Measurements from ENCODE around the gene HSD17B3.
"Not testable (repeated sequence)": the region's sequence is repeated elsewhere in the genome, so short reads cannot be mapped to it uniquely, and the experiment has no call there.

Gene HSD17B3

GRCh38 chr9:96302021-96302420, at the start of gene HSD17B3:
HSD17B3 (minus strand) TSS chr9:96302176; CDS start chr9:96302104, 72 bp downstream.
- no peak for DNase-seq

DNA sequence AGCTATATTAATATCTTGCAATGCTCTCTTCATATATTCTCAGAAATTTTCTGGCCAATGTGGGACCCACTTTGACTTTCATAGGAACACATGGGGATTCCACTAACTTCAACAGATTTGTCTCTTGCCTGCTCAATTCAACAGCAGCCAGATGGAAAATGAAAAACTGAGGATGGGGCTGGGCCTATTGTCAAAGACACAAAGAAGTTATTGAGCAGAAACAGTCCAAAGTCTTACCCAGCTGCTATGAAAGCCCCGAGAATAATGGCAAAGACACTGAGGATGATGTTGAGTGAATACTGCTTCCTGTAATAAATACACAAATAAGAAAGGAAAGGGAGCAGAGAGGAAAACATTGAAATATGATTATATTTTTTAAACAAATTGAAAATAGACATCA, 48.9 kb upstream of the HSD17B3 start:
- peak; percentile 61 for DNase-seq

- DNase-seq: no peak
Measured at GRCh38 chr9:96348261-96348660, 46.3 kb upstream of the HSD17B3 start.

DNA sequence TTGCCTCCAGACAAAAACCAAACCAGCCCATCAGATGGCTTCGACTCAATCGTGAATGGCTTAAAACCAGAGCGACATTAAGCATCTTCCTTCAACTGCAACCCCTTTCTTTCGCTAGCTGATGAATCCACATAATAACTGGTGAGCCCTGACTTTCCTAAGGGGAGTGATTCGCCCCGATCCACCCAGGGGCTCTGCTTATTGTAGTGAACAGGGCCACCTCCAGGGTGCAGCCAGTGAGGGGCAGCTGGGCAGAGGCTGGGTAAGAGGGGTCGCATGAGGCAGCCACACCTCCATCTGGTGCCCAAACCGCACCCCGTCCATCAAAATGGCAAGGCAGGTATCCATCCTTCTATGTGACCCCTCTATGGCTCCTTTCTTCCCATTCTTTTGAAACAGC, 43.6 kb upstream of the HSD17B3 start:
- DNase-seq: no peak

GRCh38 chr9:96344458-96345180, 42.6 kb upstream of the HSD17B3 start:
- DNase-seq: peak; percentile 57

DNA sequence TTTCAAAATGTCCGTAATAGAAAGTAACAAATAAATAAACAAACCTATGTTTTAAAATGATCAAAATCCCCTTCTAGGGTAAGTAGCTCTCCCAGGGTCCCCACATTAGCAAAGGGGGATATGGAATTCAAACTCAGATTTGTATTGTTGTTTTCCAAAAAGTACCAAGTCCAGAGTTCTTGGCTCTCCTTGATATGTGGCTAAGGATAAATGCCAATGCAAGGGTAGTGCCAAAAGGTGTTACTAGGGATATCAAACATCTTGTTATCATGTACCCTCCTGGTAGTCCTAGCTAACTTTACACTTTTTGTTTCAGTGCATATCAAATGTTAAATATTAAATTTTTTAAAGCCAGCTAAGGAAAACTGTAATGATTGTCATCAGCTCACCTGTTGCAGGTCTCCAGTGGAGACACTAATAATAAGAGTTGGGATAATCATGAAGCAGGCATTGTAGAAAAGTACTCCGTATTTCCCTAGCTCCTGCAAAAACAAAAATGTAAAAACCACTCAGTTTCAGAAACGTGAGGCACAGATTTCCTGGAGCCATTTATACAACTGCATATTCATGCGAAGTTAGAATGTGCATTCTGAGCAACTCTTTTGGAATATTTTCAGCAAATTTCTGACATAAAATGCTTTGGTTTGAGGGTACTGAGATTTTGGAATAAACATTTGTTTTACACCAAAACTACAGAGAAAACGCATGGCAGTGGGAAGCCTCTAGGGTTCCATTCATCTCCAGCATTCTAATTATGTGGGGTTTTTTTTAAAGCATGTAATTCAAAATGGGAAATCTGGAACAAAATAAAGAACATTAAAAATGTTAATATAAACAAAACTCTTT, 41.8 kb upstream of the HSD17B3 start:
- DNase-seq: peak; percentile 18

- no peak for DNase-seq
Measured at GRCh38 chr9:96342571-96343245, 40.7 kb upstream of the HSD17B3 start.

DNA sequence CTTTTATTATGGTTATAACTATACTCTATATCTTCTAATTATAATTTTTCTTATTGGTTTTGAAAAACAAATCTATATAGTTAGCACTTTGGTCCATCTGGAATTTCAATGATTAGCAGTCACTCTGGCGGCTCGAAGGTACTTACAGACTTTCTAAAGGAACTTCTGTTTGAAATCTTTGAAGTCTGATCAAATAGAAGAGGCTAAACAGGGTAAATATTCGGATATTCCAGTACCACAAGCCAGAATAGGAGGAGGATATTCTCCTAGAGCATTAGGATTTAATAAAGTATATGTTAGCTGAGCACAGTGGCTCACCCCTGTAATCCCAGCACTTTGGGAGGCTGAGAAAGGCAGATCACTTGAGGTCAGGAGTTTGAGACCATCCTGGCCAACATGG, 38.7 kb upstream of the HSD17B3 start:
- DNase-seq: no peak

DNA sequence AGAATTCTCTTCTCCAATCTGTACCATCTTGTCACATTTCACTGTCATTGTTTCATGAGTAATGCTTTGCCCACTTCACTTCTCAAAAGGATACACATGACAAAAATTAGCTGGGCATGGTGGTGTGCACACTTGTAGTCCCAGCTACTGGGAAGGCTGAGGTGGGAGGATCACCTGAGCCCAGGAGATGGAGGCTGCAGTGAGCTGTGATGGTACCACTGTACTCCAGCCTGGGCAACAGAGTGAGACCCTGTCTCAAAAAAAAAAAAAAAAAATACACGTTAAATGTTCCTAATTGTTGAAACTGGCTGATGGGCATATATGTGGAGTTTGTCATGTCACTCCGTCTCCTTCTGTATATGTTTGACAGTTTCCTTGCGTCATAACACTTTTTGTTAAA, 36.3 kb upstream of the HSD17B3 start:
- no peak for DNase-seq

- no peak for DNase-seq
Measured at GRCh38 chr9:96333958-96334357, 32.0 kb upstream of the HSD17B3 start.

DNA sequence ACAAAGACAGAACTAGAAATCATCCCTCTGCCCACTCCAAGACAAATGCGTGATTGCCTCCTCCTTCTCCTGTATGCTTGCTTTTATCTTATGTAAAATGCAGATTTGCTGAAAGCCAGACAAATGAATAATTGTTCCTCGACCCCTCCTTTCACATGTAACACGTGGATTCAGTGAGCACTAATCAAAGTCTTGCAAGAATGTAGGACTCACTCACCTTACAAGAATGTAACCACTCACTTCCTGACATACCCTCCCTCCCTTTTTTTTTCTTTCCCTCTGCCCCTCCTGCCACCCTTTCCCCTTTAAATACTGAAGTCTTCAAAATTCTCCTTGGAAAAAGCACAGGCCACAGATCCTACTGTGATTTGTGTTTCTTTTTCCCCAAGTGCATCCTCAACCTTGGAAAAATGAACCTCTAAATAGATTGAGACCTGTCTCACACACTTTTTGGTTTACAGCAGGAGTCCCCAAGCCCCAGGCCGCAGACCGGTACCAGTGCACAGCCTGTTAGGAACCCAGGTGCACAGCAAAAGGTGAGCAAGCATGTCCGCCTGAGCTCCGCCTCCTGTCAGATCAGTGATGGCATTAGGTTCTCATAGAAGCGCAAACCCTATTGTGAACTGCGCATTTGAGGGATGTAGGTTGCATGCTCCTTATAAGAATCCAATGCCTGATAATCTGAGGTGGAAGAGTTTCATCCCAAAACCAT, 29.4 kb upstream of the HSD17B3 start:
- no peak for DNase-seq

- DNase-seq: peak; percentile 59
Measured at GRCh38 chr9:96327694-96328352, 25.8 kb upstream of the HSD17B3 start.

GRCh38 chr9:96323169-96323568, 21.2 kb upstream of the HSD17B3 start:
- DNase-seq: no peak

GRCh38 chr9:96322736-96323135, 20.8 kb upstream of the HSD17B3 start:
- not testable (repeated sequence) for DNase-seq

DNA sequence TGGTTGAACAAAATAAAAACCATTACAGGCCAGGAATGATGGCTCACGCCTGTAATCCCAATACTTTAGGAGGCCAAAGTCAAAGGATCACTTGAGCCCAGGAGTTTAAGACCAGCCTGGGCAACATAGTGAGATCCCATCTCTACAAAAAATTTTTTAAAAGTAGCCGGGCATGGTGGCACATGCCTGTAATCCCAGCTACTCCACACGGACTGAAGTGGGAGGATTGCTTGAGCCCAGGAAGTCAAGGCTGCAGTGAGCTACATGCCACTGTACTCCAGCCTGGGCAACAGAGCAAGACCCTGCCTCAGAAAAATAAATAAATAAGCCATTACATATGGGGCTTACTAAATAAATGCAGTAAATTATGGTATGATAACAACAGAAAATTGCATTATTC, 20.2 kb upstream of the HSD17B3 start:
- not testable (repeated sequence) for DNase-seq

- DNase-seq: no peak
Measured at GRCh38 chr9:96321515-96321914, 19.5 kb upstream of the HSD17B3 start.

GRCh38 chr9:96320749-96321280, 18.8 kb upstream of the HSD17B3 start:
- no peak for DNase-seq

DNA sequence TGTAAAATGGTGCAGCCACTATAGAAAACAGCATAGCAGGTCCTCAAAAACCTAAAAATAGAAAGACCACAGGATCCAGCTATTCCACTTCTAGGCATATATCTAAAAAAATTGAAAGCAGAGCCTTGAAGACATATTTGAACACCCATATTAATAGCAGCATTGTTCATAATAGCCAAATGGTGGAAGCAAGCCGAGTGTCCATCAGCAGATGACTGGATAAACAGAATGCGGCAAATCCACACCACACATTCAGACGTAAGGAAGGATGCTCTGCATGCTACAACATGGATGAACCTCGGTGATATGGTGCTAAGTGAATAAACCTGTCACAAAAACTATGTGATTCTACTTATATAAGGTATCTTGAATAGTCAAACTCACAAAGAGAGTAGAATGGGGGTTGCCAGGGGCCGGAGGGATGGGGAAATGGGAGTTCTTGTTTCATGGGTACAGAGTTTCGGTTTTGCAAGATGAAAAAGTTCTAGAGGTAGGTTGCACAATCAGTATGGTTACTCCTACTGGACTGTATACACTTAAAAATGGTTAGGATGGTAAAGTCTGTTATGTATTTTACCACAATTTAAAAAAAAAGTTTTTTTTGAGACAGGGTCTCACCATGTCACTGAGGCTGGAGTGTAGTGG, 17.1 kb upstream of the HSD17B3 start:
- no peak for DNase-seq

DNA sequence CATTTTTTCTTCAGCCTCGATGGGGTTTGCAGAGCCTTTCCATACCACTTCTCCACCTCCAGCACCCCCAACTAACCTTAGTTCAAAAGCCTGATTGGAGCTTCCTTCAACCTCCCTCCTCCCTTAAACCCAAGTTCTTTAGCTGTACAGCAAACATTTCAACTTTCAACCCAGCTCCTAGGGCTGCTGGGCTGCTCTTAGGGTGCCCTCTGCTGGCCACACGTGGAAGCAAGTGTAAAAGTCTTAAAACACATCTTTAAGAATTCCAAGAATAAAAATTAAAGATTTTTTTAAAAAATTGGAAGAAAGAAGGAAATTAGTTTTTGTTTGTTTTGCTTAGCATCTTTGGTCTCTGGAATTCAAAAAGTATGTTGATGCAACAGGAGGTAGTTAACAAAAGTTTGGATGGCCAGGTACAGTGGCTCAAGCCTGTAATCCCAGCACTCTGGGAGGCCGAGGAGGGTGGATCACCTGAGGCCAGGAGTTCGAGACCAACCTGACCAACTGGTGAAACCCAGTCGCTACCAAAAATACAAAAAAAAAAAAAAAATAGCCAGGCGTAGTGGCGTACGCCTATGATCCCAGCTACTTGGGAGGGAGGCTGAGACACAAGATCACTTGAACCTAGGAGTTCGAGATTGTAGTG, 15.5 kb upstream of the HSD17B3 start:
- peak; percentile 64 for DNase-seq

- no peak for DNase-seq
Measured at GRCh38 chr9:96309850-96310249, 7.9 kb upstream of the HSD17B3 start.

GRCh38 chr9:96306958-96307357, 5.0 kb upstream of the HSD17B3 start:
- not testable (repeated sequence) for DNase-seq
